ENCODE data around the gene ZNF680.
"Not testable (repeated sequence)": the region's sequence is repeated elsewhere in the genome, so short reads cannot be mapped to it uniquely, and the experiment has no call there.

ZNF680 gene

DNA sequence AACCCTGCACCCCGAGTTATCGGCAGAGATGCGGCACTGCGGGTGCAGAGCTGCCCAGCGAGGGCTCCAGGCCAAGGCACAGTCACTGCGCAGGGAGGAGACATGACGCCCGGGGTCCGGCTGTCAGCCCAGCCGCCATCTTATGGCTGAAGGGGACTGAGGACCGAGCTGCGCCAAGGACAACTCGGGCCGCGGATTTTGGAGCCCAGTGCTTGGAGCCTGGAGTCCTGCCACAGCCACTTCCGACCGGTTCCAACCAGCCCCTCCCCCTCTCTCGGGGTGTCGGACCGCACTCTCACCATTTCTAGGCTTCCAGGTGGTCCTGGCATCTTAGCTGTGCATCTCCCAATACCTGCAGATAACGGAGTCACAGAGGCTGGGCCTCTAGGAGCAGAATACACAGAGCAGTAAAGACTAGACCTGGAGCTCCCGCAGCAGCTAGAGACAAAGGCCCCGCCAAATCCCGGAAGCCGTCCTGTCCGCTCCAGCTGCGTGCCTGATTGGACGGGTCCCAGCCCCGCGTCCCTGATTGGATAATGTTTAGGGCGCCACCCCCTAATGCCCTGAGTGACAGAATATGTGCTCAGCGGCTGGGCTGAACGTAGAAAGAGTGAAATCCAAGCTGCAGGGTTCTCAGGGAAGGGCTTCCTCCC is at the start of gene ZNF680:
Gene ZNF680, minus strand, starts transcription at position 446 of the 653 bp plus-strand sequence. Its CDS starts 117 bp downstream, at position 329.
- DNase-seq: peak; percentile 93

DNA sequence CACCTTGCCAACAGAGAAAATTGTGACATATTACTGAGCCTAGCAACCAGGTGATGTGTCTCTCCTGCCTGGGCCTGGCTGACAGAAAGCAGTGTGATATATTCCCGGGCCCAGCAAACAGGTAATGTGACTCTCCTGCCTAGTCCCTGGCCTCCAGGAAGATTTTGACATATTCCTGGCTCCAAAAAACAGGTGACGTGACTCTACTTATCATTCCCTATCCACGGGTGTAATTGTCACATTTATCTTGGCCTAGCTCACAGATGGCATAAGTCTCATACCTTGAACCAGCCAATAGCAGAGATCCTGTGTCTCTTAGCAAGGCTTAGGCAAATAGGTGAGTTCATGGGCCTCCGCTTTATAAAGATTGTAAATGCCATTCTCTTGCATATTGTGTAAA is 49.6 kb upstream of the ZNF680 start:
- no peak for DNase-seq

DNA sequence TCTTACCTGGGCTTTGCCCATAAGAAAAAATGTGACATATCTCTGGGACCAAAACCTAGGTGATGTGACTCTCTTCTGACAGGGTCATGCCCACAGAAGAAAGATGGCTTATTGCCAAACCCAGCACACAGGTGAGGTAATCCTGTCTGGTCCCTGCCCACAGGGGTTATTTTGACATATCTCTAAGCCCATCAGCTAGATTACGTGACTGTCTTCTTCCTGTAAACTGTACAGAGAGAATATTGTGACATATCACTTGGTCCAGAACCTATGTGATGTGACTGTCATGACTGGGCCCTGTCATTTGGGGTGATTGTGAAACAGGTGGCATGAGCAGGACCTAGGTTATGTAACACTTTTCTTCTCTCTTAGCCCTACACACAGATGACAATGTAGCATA is 48.8 kb upstream of the ZNF680 start:
- DNase-seq: no peak

DNA sequence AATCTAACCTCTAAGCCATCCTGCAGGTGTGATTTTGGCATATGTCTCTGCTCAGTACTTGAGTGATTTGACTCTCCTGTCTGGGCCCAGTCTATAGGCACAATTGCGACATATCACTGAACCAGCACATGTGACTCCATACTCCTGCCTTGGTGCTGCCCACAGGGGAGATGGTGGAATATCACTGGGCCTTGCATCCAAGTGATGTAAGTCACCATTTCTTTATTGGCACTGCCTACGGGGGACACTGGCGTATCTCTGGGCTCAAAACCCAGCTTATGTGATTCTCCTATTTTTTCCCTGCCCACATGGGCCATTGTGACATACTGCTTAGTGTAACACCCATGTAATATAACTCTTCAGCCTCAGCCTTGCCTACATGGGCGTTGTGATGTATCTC is 48.1 kb upstream of the ZNF680 start:
- DNase-seq: no peak

DNA sequence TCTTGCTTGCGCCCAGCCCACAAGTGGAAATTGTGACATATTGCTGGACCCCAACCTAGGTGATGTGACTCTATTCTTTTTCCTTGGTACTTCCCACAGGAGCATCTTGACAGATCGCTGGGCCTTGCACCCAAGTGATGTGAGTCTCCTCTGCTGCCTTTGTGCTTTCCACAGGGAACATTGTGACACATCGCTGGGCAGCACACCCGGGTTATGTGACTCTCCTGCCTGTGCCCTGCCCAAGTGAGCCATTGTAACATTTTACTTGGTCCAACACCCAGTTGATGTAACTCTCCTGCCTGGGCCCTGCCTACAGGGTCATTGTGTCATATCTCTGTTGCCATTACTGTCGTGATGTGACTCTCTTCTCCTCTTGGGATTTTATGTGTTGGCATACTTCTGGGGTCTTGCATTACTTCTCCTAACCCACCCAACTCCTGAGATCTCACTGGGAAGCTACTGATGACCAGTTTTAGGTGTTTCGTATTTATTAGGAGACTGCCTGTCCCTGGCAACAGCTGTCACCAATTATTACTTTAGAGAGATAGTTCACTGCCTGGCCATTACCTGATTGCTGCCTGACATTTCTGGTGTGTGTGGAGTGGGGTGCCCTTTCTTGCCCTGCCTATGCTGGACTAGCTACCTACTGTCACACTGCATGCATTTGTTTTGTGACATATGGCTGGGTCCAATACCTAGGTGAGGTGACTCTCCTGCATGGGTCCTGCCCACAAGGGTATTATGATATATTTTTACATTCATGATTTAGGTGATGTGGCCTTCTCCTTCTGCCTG is 45.4 kb upstream of the ZNF680 start:
- DNase-seq: no peak

- DNase-seq: no peak
Observed at GRCh38 chr7:64606385-64606784, 43.5 kb upstream of the ZNF680 start.

- DNase-seq: no peak
Observed at GRCh38 chr7:64603271-64603670, 40.4 kb upstream of the ZNF680 start.

GRCh38 chr7:64602518-64602917 is 39.6 kb upstream of the ZNF680 start:
- no peak for DNase-seq

- no peak for DNase-seq
Observed at GRCh38 chr7:64602086-64602485, 39.2 kb upstream of the ZNF680 start.

GRCh38 chr7:64599359-64599758 is 36.5 kb upstream of the ZNF680 start:
- DNase-seq: no peak

DNA sequence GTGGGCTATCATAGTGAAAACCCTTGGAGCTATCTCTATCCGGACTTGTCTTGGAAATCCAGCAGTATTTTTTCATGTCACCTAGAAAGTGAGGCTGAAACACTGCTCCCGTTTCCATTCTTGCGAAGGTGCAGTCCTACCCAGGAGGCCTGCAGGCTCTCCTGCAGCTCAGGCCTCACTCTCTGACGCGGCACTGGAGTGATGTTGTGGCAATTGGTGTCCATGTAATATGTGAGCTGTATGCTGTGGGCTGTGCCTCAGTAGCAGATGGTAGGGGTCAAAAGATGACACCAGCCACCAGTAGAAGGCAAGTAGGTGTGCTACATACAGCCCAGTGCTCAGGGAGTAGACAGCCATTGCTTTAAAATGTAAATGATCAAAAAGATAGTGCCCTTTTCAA is 28.1 kb upstream of the ZNF680 start:
- DNase-seq: no peak

GRCh38 chr7:64581926-64582894 is 19.3 kb upstream of the ZNF680 start:
- no peak for DNase-seq

GRCh38 chr7:64581391-64581790 is 18.5 kb upstream of the ZNF680 start:
- DNase-seq: no peak

- no peak for DNase-seq
Observed at GRCh38 chr7:64574540-64575099, 11.7 kb upstream of the ZNF680 start.

- DNase-seq: not testable (repeated sequence)
Observed at GRCh38 chr7:64570284-64570605, 7.4 kb upstream of the ZNF680 start.

- peak; percentile 32 for DNase-seq
Observed at GRCh38 chr7:64569372-64570283, 6.8 kb upstream of the ZNF680 start.

DNA sequence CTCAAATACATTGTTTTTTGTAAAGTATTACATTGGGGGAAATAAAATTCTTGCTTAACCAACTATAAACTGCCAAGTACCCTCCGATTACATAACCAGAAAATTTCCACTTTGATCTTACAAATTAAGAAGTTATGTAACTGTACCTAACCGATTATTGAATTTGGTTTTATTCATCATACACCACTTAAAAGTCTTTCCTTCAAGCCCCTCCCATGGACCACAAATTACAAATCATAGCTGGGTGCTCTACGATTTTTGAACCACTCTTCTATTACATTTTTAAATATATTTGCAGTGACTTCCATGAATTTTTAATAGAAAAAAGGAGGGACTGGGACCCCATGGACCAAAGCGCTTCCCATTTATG is 630 bp downstream of the ZNF680 start:
- DNase-seq: peak; percentile 18

DNA sequence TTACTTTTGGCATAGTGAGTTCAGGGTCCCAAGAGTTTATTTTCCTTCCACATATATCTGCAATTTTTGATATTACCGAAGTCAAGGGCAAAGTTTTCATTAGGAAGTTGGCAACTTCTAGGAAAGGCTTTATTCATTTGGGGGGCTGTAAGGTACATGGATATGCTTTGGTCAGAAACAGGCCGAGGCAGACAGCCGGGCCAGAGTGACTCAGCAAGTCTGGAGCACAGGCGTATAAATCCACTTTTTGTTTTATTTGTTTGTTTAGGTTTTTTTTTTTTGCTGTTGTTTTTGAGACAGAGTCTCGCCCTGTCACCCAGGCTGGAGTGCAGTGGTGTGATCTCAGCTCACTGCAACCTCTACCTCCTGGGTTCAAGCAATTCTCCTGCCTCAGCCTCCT is 3.7 kb downstream of the ZNF680 start:
- DNase-seq: no peak

- DNase-seq: no peak
Observed at GRCh38 chr7:64558781-64559180, 4.1 kb downstream of the ZNF680 start.

GRCh38 chr7:64558323-64558705 is 4.6 kb downstream of the ZNF680 start:
- DNase-seq: no peak

DNA sequence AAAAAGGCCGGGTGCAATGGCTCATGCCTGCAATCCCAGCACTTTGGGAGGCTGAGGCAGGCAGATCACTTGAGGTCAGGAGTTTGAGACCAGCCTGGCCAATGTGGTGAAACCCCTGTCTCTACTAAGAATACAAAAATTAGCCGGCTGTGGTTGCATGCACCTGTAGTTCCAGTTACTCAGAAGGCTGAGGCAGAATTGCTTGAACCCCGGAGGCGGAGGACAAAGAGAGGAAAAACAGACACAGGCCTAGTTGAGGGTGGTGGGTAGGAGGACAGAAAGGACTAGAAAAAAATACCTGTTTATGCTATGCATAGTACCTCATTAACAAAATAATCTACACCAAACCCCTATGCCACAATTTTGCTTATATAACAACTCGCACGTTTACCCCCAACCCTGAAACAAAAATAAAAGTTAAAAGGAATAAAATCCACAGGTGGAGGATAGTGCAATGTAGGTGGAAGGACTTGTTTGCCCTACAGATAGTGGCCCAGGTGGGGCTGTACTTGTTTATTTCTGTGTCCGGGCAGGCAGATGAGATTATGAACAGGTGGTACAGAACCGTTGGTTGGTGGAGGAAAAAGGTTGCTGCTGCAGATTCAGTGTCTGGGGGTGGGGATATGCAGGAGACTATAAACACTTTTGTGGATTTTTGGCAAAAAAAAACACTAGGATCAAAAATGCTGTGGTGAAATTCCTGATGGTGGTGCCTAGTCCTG is 5.1 kb downstream of the ZNF680 start:
- no peak for DNase-seq
